8988T (cell line): Measurements from ENCODE around the gene FOXA3.

Experiments
- DNase-seq: peaks from one replicate; pipeline ENCODE4 v3.0.0; 2011

The FOXA3 gene

GRCh38 chr19:45863840-45864628 is at the start of gene FOXA3:
Gene FOXA3, plus strand, starts transcription at chr19:45864326. Its CDS starts 131 bp downstream, at chr19:45864457.
- peak; percentile 80 for DNase-seq

- no peak for DNase-seq
Observed at GRCh38 chr19:45814851-45815480, 49.2 kb upstream of the FOXA3 start, which contains the start of gene RSPH6A. Gene RSPH6A, minus strand, starts transcription at chr19:45815308. Its CDS starts 132 bp downstream, at chr19:45815176.

GRCh38 chr19:45815481-45816216 is 48.5 kb upstream of the FOXA3 start:
- no peak for DNase-seq

- DNase-seq, result no peak
Observed at GRCh38 chr19:45816236-45817009, 47.7 kb upstream of the FOXA3 start.

- peak; percentile 99 for DNase-seq
Observed at GRCh38 chr19:45817010-45817724, 47.0 kb upstream of the FOXA3 start.

- DNase-seq, result no peak
Observed at GRCh38 chr19:45817725-45818301, 46.3 kb upstream of the FOXA3 start.

GRCh38 chr19:45819769-45820168 is 44.4 kb upstream of the FOXA3 start:
- no peak for DNase-seq

- DNase-seq, result no peak
Observed at GRCh38 chr19:45820413-45821102, 43.6 kb upstream of the FOXA3 start.

GRCh38 chr19:45821103-45821521 is 43.0 kb upstream of the FOXA3 start:
- no peak for DNase-seq

- no peak for DNase-seq
Observed at GRCh38 chr19:45821570-45821969, 42.6 kb upstream of the FOXA3 start.

GRCh38 chr19:45822716-45823115 is 41.4 kb upstream of the FOXA3 start:
- no peak for DNase-seq

- DNase-seq, result no peak
Observed at GRCh38 chr19:45823182-45823581, 40.9 kb upstream of the FOXA3 start.

GRCh38 chr19:45824041-45824471 is 40.1 kb upstream of the FOXA3 start:
- no peak for DNase-seq

GRCh38 chr19:45824531-45825262 is 39.4 kb upstream of the FOXA3 start:
- no peak for DNase-seq

GRCh38 chr19:45825263-45825605 is 38.9 kb upstream of the FOXA3 start:
- DNase-seq, result no peak

GRCh38 chr19:45825917-45826893 is 37.9 kb upstream of the FOXA3 start:
- no peak for DNase-seq

GRCh38 chr19:45826934-45827333 is 37.2 kb upstream of the FOXA3 start:
- no peak for DNase-seq

GRCh38 chr19:45827459-45828093 is 36.5 kb upstream of the FOXA3 start:
- no peak for DNase-seq

- DNase-seq, result no peak
Observed at GRCh38 chr19:45828523-45828922, 35.6 kb upstream of the FOXA3 start.
